Stimulated activated CD8-positive, alpha-beta memory T cell treated with anti-CD3 and anti-CD28 coated beads, Interleukin-4, amount 100 ng/mL, for 24 hours (primary cell): ENCODE measurements around the gene CERS1.
"Not testable (repeated sequence)": the region's sequence is repeated elsewhere in the genome, so short reads cannot be mapped to it uniquely, and the experiment has no call there.

ENCODE experiments used
- DNase-seq: peaks from one replicate; pipeline ENCODE4 v3.0.0-alpha.2; 2020; ENCODE audit warnings: low read depth

The CERS1 gene

DNA sequence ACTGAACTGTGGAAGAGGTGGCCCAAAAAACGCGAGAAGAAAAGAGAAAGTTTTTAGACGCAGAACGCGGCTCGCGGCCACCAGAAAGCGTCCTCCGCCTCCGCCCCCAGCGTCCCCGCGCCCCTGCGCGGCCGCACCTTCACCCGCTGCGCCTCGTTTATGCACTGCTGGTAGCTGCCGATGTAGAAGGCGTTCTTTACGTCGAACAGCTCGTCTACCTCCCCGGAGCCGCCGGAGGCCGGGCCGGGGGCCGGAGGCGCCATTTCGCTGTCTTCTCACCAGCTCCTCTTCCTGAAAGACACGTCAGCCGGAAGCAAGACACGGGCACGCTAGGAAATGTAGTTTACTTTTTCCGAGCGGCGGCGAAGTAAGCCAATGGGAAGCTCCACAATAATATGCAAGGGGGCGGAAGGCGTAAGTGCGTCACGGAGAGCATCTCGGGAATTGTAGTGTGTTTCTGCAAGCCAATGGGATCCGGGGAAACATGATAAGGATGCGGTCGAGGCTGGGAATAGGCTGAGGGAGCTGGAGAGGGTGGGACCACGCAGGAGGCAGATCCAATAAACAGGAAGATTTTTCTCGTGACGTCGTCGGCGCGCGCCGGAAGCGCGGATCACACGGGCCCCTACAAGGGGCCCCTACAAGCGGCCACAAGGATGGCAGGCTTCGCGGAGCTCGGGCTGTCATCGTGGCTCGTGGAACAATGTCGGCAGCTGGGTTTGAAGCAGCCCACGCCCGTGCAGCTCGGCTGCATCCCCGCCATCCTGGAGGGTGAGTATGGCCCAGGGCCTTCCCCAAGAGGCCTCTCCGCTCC is 23.3 kb upstream of the CERS1 start, which contains the start of the genes COPE and DDX49:
Gene COPE, minus strand, starts transcription at position 302 of the 814 bp plus-strand sequence. Its CDS starts 39 bp downstream, at position 263.
Gene DDX49, plus strand, starts transcription at position 630 of the 814 bp plus-strand sequence. Its CDS starts 27 bp downstream, at position 657.
- peak; percentile 96 for DNase-seq

DNA sequence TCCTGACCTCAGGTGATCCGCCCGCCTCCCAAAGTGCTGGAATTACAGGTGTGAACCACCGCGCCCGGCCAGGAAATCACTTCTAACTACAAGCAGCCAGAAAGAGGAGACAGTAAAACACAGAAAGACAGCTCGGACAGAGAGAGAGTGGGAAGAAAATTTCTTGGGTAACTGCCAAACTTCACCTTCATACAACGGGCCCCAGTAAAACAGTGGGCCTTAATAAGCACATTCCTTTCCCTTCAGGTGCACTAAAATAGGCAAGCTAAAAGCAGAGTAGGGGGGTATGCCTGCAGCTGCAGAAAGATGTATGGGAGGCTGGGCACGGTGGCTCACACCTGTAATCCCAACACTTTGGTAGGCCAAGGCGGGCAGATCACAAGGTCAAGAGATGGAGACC is 21.6 kb upstream of the CERS1 start:
- not testable (repeated sequence) for DNase-seq

DNA sequence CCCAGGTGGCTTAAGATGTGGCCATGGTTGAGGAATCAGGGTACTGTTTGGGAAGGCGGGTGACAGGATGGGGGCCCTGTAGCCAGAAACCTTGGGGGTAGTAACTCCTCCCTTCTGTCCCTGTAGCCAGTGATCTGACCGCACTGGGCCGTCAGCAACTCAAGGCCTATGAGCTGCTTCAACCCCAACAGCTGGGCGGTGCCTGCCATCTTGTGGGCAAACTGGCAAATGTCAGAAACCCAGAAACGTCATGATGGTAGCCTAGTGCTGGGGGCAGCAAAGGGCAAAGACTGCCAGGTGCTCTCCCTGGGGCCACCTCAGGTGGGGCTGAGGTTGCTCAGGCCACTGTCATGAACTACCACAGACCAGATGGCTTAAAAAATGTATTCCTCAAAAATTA is 19.7 kb upstream of the CERS1 start:
- no peak for DNase-seq

DNA sequence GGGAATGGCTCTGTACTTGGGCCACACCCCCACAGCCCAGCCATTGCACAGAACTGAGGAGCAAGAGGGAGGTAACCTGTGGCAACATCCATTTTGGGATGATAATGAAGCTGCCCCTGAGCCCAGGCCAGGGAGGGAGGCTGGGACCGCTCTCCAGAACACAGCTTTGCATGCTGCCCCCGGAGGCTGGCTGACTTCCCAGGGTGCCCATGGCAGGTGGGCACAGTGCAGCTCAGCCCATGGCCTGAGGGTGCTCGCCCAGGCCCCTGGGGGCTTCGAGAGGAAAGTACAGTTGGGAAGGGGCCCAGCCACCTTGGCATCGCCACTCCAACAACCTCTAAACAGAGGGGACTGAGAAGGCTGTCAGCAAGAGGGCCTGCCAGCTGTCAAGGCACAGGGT is 17.5 kb upstream of the CERS1 start:
- DNase-seq, result no peak

DNA sequence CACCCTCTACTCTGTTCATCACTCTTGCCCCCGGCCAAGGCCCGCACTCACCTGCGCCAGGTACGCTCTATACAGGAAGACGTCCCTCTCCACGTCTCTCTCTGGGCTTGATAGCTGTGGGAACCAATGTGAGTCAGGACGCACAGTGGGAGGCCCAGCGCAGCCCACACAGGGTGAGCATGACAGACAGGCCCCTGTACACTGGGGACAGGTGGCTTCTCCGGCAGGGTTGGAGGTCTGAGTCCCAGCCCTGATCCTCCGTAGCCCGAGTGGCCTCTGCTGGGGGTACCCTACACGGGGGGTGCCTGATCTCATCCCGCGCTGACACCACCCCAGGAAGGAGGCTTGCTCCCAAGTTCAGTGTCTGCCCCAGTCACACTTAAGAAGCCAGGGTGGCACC is 17.0 kb upstream of the CERS1 start:
- DNase-seq, result no peak

DNA sequence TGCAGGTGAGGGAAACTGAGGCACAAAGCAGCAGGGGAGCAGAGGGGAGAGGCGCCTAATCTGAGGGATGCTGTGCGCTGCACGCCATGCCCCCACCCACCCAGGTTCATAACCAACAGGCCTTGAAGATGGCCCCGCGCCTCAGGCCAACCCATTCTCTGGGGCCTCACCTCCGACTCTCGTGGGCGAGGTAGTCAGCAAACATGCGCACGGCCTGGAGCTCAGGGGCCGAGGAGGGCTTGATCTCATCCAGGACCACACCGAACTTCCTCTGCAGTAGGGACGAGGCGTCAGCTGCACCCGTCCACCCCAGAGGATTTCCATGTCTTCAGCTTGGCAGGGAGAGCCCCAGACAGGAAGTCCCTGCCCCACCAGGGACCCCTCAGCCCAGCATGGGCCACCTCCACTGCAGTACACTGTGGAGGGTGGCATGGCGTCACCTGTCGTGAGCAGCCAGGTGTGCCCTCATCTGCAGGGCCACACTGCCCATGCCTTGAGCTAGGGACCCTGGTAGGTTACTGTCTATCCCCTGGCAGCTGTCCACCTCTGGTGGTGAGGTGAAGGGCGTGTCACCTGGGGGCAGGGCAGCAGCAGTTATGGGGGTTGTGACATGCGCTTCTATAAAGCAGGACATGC is 15.0 kb upstream of the CERS1 start:
- DNase-seq, result no peak

DNA sequence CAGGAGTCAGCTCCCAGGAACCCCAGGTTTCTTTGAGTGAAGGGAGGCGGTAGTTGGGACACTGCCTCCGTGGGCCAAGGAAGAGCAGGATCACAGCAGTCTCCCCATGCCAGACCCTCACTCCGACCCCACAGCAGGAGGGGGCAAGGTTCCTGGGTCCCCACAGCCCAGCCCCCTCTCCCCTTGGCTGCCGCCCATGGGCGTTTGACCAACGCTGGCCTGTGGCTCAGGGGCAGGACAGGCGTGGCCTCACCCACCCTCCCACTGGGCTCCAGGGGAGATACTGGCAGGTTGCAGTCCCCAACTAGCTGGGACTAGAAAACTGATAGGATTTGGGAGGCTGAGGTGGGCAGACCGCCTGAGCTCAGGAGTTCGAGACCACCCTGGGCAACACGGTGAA is 14.1 kb upstream of the CERS1 start:
- DNase-seq, result no peak

DNA sequence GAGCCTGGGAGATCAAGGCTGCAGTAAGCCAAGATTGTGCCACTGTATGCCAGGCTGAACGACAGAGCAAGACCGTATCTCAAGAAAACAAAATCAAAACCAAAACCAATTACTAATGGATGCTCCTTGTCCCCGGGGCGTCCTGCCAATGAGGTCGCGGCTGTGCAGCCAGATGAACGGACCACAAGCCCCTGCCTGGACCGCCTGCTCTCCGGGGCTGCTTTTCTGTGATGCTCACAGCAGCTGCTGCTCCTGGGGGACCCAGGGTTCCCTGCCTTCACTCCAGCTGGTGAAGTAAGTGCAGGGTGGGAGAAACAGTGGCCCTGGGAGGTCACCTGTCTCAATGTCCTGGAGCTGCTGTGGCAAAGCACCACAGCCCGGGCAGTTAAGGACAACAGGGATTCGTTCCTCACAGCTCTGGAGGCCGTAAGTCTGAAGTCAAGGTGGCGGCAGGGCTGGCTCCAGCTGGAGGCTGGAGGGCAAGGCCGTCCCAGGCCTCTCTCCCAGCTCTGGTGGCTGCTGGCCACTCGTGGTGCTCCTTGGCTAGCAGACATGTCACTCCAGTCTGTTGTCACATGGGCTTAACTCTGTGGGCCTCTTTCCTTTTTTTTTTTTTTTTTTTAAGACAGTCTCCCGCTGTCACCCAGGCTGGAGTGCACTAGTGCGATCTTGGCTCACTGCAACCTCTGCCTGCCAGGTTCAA is 13.1 kb upstream of the CERS1 start:
- no peak for DNase-seq

DNA sequence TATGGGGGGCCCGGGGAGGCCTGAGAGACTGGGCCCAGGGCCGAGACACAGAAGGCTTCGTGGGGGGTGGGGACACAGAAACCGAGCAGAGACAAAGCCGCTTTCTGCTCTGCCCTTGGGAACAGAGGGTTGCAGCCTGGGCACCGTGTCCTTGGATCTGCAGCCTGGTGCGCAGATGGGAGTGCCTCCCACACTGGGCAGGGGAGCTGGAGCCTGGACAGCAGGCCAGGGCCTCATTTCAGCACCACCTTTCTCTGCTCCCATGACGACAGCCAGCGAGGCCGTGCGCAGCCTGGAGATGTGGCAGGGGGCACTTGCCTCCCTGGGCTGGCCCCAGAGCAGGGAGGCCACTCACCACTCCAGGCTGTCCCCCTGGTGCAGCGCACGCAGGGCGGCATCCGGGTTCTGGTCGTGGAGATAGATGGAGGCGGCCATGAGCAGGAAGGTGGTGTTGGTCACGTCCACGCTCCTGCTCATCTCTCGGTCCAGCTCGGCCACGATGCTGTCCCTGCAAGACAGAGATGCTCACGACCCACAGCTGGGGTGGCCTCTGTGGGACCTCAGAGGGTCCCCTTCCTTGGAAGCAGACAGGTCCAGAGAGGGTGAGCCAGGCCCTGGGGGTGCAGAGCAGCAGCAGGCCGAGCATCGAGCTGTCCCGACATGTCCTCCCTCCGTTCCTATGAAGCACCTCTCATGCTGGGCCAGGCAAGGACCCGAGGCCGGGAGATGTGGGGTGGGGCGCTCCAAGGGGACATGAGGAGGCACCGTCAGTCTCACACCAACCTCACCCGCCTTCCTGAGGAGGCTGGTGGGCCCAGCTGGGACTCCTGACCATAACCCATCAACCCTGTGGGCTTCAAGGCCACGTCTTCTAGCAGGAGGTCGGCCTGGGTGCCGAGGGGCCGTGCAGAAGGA is 10.9 kb upstream of the CERS1 start:
- DNase-seq, result no peak

DNA sequence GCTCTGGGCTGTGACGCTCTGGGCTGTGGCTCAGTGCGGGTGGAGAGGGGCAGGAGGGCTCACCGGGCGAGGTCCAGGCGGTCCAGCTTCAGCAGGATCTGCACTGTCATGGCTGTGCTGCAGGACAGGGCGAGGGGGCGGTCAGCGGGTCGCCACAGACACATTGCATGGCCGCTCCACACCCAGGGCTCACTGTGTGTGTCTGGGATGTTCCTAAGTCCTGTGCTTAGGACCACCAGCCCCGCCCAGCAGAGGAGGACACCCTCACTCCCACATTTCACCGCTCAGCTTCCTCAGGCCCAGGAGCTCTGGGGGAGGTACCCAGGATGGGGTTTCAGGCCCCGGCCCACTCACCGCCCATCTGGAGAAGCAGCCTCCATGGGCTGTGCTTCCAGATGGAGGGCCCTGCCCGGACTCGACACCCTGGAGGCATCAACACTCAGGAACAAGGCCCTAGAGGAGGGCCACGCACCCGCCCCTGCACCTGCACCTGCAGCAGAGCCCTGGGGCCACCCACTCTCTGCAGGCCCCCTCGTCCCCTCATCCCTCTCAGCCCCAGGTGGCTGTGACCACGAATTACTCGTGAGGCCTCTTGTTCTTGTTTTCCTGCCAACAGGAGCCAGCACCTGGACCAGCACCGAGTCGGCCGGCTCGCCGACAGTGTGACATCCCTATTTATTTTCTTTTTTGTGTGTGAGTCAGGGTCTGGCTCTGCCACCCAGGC is 9.7 kb upstream of the CERS1 start:
- no peak for DNase-seq

DNA sequence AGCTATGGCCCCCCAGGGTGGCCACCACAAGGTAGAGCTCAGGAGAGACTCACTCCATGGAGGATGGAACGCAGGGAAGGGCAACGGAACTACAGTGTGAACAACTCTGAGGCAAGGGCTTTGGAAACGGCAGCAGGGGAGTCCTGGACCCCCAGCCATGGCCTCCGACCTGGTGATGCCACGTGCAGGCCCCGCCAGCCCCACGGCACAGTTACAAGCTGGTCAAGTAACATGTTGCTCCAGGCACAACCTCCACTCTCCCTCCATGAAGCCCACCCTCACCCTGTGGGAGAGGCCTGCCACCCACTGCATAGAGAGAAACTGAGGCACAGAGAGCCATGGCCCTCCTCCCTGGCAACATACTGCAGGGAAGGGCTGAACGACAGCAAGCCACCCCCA is 9.1 kb upstream of the CERS1 start:
- DNase-seq, result no peak

DNA sequence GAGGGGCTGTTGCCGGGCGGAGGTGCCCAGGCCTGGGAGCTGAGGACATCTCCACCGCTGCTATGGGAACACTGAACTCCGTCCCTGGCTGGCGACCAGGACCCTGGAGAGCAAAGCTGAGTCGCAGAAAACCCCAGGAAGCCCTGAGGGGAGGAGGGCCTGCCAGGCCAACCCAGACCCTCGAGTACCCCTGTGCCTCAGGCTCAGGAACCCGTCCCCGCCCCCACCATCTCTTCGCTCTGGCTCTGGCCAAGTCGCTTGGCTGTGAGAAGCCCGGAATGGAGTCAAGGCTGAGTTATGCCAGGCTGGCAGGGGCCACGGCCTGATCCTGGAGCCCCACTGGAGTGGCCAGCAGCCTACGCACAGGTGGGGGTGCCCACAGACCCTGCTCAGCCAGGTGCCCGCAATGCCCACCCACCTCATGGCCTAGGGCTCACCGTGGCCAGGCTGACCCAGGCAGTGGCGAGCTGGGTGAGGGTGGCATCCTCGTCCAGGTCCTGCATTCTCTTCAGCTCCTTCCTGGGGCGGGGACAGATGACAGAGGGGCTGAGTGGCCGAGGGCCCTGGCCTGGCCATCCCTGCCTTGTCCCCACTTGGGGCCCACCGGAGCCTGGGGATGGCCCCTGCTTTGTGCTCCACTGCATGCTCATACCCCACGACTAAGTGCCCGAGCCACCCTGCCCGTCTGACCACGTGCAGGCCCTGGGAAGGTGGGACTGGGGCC is 8.5 kb upstream of the CERS1 start:
- DNase-seq, result no peak

DNA sequence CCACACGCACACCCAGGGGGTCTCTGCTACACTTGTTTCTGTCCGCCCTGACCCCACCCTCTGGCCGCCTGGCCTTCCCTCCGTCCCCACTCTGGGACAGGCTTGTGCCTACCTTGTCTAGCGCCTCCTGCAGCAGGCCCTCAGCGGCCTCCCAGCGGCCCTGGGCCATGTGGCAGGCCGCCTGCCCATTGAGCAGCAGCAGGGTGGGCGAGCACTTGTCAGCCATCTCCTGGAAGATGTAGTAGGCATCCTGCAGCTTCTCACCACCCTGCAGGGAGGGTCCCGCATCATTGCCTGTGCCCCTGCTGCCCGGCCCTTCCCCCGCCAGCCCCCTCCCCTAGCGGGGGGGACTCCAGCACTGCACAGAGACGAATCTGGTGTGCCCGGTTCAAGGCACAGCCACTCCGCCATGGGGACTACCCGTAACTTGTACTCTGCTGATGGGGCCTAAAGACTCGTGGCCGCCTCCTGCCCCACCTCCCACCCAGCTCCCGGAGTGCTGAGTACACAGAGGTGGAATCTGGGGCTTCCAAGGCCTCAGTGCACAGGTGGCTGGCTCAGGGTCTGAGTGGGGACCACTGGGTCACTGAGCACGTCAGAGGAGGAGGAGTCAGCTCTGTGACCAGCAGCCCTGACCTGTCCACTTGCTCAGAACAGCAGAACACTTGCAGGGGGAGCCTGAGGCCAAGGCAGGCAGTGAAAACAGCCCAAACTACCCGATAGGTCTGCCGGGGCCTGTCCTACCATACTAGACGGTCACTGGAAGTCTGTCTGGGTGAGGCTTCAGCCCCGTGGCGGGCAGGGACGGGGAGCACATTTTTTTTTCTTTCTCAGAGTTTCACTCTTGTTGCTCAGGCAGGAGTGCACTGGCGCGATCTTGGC is 7.4 kb upstream of the CERS1 start:
- no peak for DNase-seq

DNA sequence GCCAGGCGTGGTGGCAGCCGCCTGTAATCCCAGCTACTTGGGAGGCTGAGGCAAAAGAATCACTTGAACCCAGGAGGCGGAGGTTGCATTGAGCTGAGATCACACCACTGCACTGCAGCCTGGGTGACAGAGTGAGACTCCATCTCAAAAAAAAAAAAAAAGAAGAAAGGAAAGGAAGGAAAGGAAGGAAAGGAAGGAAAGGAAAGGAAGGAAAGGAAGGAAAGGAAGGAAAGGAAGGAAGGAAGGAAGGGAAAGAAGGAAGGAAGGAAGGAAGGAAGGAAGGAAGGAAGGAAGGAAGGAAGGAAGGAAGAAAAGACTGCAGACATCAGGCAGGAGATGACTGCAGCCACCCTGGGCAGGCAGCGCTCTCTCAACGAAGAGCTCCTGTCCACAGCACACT is 6.6 kb upstream of the CERS1 start:
- not testable (repeated sequence) for DNase-seq

DNA sequence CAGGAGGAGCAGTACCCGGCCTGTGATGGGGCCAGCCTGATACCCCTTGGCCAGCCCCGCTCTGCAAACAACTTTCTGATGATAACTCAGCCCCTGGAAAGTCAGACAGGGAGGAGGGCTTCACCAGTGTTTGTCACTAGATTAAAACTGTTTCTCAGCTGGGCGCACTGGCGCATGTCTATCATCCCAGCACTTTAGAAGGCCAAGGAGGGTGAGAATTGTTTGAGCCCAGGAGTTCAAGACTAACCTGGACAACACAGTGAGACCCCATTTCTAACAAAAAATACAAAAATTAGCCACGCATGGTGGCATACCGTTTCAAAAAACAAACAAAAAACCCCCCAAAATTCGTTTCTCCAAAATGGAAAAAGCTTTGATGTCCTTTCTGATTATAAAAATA is 5.5 kb upstream of the CERS1 start:
- DNase-seq, result no peak

DNA sequence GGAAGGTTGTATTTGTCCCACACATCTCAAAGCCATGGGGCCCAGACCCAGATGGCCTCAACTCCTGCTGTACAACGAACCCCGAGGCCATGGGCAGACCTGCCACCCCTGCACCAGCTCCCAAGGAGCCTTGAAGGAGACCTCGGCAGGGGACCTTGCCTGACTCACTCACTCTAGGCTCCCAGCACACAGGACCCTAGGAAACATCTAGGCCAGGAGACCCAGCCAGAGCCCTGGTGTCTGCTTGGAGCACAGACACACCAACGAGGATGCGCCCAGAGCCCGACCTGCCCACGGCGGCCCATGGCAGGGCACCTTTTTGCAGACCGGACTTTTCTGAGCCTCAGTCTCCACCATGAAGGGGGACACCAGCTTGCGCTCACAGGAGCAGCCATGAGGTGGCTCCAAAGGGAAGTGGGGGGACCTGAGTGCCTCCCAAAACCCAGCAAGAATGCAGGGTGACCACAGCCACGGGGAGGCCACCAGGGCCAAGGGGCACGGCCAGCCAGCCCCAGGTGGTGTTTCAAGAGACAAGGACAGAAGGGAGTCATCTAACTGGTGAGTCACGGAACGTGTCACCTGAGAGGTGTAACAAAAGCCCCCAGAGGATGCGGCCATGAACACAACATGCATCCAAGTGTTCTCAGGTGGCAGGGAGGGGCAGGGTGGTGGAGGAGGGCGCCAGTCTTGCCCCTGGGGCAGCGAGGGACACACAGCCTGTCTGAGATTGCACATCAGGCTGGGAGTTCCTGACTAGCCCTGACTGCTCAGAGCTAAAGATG is 4.9 kb upstream of the CERS1 start:
- DNase-seq, result no peak

DNA sequence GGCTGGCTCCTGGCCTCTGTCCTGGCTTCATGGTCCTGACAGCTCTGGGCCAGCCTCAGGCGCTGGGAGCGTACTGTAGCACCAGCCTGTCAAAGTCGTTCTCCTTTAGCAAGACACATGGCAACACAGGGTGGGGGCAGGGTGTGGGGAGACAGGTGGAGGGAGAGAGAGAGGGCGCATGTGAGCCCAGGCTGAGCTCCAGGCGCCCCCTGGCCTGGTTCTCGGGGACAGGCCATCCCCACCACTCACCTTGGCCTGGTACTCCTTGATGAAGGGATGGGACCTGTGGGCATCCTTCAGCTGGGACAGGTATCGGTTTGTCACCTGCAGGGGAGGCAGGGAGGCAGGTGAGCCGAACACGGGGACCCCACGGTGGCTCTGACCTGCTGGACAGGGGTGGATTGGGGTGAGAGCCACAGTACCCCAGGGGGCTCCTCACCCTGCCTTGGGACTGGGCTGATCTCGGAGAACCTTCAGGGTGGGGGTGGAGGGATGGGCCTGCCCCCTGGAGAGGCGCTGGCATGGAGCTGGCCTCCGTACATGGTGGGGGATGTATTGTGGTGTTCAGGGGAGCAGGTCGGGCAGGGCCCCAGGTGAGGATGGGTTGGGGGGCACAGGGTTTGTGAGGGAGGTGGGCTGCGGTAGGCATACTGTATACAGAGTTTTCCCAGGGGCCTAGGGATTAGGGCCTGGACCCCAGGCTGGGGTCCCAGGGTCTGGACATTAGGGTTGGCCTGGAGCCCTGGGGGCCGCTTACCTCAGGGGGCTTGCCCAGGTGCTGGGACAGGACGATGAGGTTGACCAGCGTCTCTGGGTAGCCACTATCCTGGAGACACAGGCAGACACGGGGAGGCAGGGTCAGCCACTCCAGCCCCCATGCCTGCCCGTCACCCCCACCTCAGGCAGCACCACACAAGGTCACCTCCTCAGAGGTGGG is 3.9 kb upstream of the CERS1 start:
- DNase-seq, result no peak
